ENCODE measurements around the gene HDAC8. TPM values are rescaled to one million over a fixed set of nuclear protein-coding genes. Genes with fewer than 3 reads are reported as not detected.

The HDAC8 gene
- total and polyA plus RNA-seq, 9 of the 15 experiments (the other 6 are each of a cell fraction or from before 2014, with no cell fraction given): 18.9 to 53.8 (median 28.7) TPM

GRCh38 chrX:72487661-72488060 lies 85.0 kb downstream of the HDAC8 start:
- ChIA-PET CTCF (ENCODE audit: low intra/inter-chr PET ratio) (no interaction called here), POLR2A (no interaction called here)
- intact Hi-C loops (cut with micrococcal nuclease): no loop called here
- DNase-seq (ENCODE audit: extremely low read depth in 1 of 4, low spot score in 3 of 4) (no peak), FAIRE-seq (no peak), ATAC-seq (no peak)
- BruUV-seq (replicated peaks): no TSS peak
- no peak overlapping the region for H3K9ac ChIP-seq (ENCODE audit: insufficient read depth in 1 of 2, low read depth in 2 of 2, low read length in 2 of 2)
- no peaks in the 10 kb centered on the region for H3K27me3 ChIP-seq (ENCODE audit: control insufficient read depth in 2 of 2, insufficient read depth in 2 of 2, low read length in 2 of 2)
- WGBS (ENCODE audit: insufficient coverage, low coverage, missing lambda C conversion rate): 33% methylated on average over 1 of the region's 1 CpG
- no peaks in the 10 kb centered on the region for H3K79me2 ChIP-seq (ENCODE audit: control insufficient read depth, insufficient read depth, low read length)
- no peaks in the 10 kb centered on the region for H3K4me1 ChIP-seq (replicated peaks in 1 of 2; ENCODE audit: control insufficient read depth in 2 of 2, insufficient read depth in 2 of 2, low read length in 2 of 2)
- peaks cover 6% of the 10 kb centered on the region; the same call in 1 of the 3 replicates for H3K36me3 ChIP-seq (ENCODE audit: control insufficient read depth, insufficient read depth, low read length)
- H3K9me1 ChIP-seq (ENCODE audit: control insufficient read depth, insufficient read depth, low read length): no peaks in the 10 kb centered on the region
- in situ Hi-C loops (cut with MboI): no loop called here
- H2AFZ ChIP-seq (ENCODE audit: low read depth, low read length): no peak overlapping the region
- H3K4me2 ChIP-seq (ENCODE audit: insufficient read depth, low read length): no peak overlapping the region
- H3K9me3 ChIP-seq (replicated peaks; ENCODE audit: control insufficient read depth, insufficient read depth, low read depth, low read length): peaks cover 1% of the 10 kb centered on the region; the same call in 1 of the 2 replicates
- H3K4me3 ChIP-seq: no peak overlapping the region
- H3K27ac ChIP-seq (ENCODE audit: extremely low read depth, low read depth, low read length): no peak overlapping the region
- H4K20me1 ChIP-seq (replicated peaks; ENCODE audit: control insufficient read depth, insufficient read depth, low read length): no peaks in the 10 kb centered on the region
- TF ChIP-seq MAZ (CRISPR knock-in tag; conservative IDR thresholded peaks at IDR 0.05 in 1 of 2, IDR thresholded peaks at IDR 0.05 in 1 of 2) (no peak), BRCA1 (IDR thresholded peaks at IDR 0.05) (no peak), BRCA1 (CRISPR knock-in tag; IDR thresholded peaks at IDR 0.05) (no peak), ZNF316 (IDR thresholded peaks at IDR 0.05) (no peak), ARID3B (CRISPR knock-in tag; IDR thresholded peaks at IDR 0.05; ENCODE audit: borderline replicate concordance) (no peak), ZNF830 (CRISPR knock-in tag; IDR thresholded peaks at IDR 0.05) (no peak), GTF2B (IDR thresholded peaks at IDR 0.05; ENCODE audit: extremely low read depth, insufficient read length) (no peak), ZNF76 (CRISPR knock-in tag; IDR thresholded peaks at IDR 0.05; ENCODE audit: borderline replicate concordance) (no peak), HDAC1 (IDR thresholded peaks at IDR 0.05) (no peak)
- TF ChIP-seq, protein P1, sequence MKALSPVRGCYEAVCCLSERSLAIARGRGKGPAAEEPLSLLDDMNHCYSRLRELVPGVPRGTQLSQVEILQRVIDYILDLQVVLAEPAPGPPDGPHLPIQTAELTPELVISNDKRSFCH (CRISPR knock-in tag; IDR thresholded peaks at IDR 0.05): no peak
- TF ChIP-seq, protein P1 (tag; IDR thresholded peaks at IDR 0.05): no peak
- TF ChIP-seq, protein P2, sequence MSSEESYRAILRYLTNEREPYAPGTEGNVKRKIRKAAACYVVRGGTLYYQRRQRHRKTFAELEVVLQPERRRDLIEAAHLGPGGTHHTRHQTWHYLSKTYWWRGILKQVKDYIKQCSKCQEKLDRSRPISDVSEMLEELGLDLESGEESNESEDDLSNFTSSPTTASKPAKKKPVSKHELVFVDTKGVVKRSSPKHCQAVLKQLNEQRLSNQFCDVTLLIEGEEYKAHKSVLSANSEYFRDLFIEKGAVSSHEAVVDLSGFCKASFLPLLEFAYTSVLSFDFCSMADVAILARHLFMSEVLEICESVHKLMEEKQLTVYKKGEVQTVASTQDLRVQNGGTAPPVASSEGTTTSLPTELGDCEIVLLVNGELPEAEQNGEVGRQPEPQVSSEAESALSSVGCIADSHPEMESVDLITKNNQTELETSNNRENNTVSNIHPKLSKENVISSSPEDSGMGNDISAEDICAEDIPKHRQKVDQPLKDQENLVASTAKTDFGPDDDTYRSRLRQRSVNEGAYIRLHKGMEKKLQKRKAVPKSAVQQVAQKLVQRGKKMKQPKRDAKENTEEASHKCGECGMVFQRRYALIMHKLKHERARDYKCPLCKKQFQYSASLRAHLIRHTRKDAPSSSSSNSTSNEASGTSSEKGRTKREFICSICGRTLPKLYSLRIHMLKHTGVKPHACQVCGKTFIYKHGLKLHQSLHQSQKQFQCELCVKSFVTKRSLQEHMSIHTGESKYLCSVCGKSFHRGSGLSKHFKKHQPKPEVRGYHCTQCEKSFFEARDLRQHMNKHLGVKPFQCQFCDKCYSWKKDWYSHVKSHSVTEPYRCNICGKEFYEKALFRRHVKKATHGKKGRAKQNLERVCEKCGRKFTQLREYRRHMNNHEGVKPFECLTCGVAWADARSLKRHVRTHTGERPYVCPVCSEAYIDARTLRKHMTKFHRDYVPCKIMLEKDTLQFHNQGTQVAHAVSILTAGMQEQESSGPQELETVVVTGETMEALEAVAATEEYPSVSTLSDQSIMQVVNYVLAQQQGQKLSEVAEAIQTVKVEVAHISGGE (CRISPR knock-in tag; IDR thresholded peaks at IDR 0.05): no peak
- TF ChIP-seq, protein P3, sequence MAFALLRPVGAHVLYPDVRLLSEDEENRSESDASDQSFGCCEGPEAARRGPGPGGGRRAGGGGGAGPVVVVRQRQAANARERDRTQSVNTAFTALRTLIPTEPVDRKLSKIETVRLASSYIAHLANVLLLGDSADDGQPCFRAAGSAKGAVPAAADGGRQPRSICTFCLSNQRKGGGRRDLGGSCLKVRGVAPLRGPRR (CRISPR knock-in tag; IDR thresholded peaks at IDR 0.05): no peak
- TF ChIP-seq, protein P4, sequence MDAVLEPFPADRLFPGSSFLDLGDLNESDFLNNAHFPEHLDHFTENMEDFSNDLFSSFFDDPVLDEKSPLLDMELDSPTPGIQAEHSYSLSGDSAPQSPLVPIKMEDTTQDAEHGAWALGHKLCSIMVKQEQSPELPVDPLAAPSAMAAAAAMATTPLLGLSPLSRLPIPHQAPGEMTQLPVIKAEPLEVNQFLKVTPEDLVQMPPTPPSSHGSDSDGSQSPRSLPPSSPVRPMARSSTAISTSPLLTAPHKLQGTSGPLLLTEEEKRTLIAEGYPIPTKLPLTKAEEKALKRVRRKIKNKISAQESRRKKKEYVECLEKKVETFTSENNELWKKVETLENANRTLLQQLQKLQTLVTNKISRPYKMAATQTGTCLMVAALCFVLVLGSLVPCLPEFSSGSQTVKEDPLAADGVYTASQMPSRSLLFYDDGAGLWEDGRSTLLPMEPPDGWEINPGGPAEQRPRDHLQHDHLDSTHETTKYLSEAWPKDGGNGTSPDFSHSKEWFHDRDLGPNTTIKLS (IDR thresholded peaks at IDR 0.05; ENCODE audit: borderline replicate concordance, low read depth): no peak
